Bronchial epithelial cell (primary cell): ENCODE data around the gene USP9Y. TPM values are rescaled to one million over a fixed set of nuclear protein-coding genes. Genes with fewer than 3 reads are reported as not detected.

Source experiments
- DNase-seq: peaks from one replicate; pipeline ENCODE4 v3.0.0-alpha.2; 2010; ENCODE audit warnings: low read depth
- FAIRE-seq: peaks from 2 replicates; lab custom pipeline; 2011; peaks lifted over from hg19 to GRCh38; lab: Jason Lieb, UNC
- H3K27me3 ChIP-seq: 2 replicates; pipeline ENCODE4 v1.5.1; 2011; ENCODE audit warnings: low read length; ENCODE audit not compliant: control insufficient read depth, insufficient read depth
- H3K36me3 ChIP-seq: 2 replicates; pipeline ENCODE4 v1.5.1; 2011; ENCODE audit warnings: low read length; ENCODE audit not compliant: control insufficient read depth, insufficient read depth
- H3K4me3 ChIP-seq: 2 replicates; pipeline ENCODE4 v1.5.1; 2011; ENCODE audit warnings: mild to moderate bottlenecking, low read depth, low read length, control low read depth
- CTCF ChIP-seq: IDR thresholded peaks from 2 replicates; pipeline ENCODE4 v1.5.1; 2011; ENCODE audit warnings: mild to moderate bottlenecking, moderate library complexity, low read length, control low read depth, inconsistent platforms; ENCODE audit not compliant: insufficient read depth, severe bottlenecking
- total RNA-seq: library from RNA; depleted of rRNA; stranded (reverse); fragments of >200 nt; gene quantifications from 2 replicates; pipeline ENCODE4 v1.2.1, GENCODE V29; 2014

USP9Y gene
- total RNA-seq, 1 donor from 2014 or later: 15.0 TPM

DNA sequence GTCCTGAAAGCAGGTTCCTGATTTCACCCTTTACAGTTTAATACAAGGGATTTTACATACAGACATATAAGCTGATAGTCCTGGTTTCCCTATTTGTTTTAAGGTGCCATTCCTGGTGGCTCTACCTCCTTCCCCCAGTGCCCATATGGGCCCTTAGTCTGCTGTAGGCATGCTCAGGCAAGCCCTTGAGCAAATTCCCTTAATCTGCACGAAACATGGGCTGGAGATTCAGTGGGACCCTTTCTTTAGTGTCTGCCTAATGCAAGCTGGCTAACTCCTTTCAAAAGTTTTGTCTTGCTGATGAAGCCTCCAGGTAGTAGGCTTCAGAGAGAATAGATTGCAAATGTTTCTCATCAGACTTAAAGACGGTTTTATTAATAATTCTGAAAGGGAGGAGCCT lies 22.9 kb upstream of the USP9Y start:
- H3K27me3 ChIP-seq: no peaks in the 10 kb centered on the region
- H3K36me3 ChIP-seq: no peaks in the 10 kb centered on the region
- peak; percentile 5 for DNase-seq
- FAIRE-seq: no peak
- no peak overlapping the region for H3K4me3 ChIP-seq
- TF ChIP-seq CTCF: no peak

DNA sequence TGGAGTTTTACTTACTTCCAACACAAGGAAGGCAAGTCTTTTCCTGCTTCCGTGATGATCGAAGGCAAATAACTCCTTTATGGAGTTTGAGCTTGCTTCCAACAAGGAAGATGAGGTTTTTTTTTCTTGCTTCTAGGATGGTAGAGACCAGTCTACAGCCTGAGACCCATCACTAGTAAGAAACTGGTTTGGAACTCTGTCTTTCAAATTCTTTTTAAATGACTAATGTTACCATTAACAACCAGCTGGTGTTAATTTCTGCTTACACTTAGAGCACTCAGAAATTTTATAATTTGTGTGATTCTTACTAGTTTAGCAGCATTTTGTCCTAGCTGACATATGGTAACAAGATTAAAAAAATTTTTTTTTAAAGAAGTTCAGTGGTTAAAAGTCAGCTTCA lies 19.5 kb upstream of the USP9Y start:
- no peaks in the 10 kb centered on the region for H3K27me3 ChIP-seq
- no peak for FAIRE-seq
- TF ChIP-seq CTCF: no peak
- no peak overlapping the region for H3K4me3 ChIP-seq
- H3K36me3 ChIP-seq: no peaks in the 10 kb centered on the region
- peak; percentile 26 for DNase-seq

- H3K4me3 ChIP-seq: no peak overlapping the region
- DNase-seq (no peak), FAIRE-seq (no peak)
- H3K36me3 ChIP-seq: peaks cover 1% of the 10 kb centered on the region
- no peak for TF ChIP-seq CTCF
- H3K27me3 ChIP-seq: no peaks in the 10 kb centered on the region
Observed at GRCh38 chrY:12688337-12688736, 12.7 kb upstream of the USP9Y start.

DNA sequence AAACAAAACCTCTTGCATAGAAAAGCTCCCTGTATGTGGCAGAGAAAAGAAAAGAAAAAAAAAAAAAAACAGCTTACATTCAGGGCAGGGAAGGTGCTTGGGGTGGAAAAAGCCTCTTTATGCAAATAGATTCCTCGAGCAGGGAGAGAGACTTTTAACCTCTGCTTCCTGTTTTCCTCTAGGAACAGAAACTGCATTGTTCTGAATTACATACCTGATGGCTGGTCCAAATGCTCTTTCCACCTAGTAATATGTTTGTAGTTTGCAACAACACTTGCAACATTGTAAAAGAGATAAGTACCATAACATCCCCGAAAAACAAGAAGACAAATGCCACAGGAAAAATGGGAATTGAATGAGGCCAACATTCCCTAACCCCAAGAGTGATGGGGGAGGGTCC lies 944 bp upstream of the USP9Y start:
- TF ChIP-seq CTCF: no peak
- Histone ChIP-seq H3K4me3 (no peak overlapping the region), H3K36me3 (peaks cover 2% of the 10 kb centered on the region), H3K27me3 (no peaks in the 10 kb centered on the region)
- FAIRE-seq (no peak), DNase-seq (no peak)

DNA sequence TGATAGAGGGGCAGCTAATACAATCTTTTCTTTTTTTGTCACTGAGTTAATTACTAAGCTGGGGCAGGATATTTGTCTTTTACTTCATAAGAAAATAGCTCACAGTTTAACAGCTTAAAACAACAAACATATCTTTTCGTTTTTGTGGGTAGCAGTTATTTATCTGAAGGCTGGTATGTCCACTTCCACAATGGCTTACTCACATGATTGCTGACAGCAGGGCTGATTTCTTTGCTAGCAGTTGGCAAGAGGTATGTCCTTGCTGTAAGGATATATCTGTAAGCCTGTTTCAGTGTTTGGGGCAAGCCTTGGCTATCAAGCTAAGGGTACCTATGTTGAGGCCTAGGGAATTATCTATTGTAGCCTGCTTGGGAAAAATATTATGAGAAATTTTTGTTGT lies 1.1 kb downstream of the USP9Y start:
- Histone ChIP-seq H3K36me3 (peaks cover 2% of the 10 kb centered on the region), H3K4me3 (no peak overlapping the region), H3K27me3 (no peaks in the 10 kb centered on the region)
- FAIRE-seq (no peak), DNase-seq (no peak)
- no peak for TF ChIP-seq CTCF

DNA sequence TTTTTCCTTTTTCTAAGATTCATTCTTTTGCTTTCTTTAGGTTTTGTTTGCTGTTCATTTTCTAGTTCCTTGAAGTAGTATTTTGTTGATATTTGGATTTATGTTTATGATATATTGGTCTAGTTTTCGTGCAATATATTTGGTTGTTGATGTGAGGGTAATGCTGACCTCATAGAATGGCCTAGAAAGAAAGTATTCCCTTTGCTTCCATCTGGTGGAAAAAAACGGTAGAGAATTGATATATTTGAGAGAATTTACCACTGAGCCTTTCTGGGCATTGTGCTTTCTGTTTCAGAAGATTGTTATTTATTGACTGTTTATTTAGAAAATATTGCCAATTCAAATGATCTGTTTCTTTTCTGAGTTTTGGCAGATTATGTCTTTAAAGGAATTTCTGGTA lies 9.4 kb downstream of the USP9Y start:
- DNase-seq: no peak
- Histone ChIP-seq H3K36me3 (peaks cover 1% of the 10 kb centered on the region), H3K4me3 (no peak overlapping the region), H3K27me3 (no peaks in the 10 kb centered on the region)
- no peak for TF ChIP-seq CTCF
- FAIRE-seq: no peak
